GM10248 (cell line): ENCODE data around the gene SGMS1.

Experiments
- CTCF ChIA-PET: fragments of 300-600 bp; sonication (Branson Sonifier 250); formaldehyde crosslinking; extraction: SDS; loops from one replicate; lab custom pipeline; 2021; ENCODE audit warnings: antibody characterized with exemption; lab: Yijun Ruan, JAX
- POLR2A ChIA-PET: fragments of 350-650 bp; sonication (Branson Sonifier 250); formaldehyde crosslinking; extraction: SDS; loops from one replicate; lab custom pipeline; 2020; ENCODE audit warnings: antibody characterized with exemption; lab: Yijun Ruan, JAX
- DNase-seq: peaks from one replicate; pipeline ENCODE4 v3.0.0; 2012; ENCODE audit errors: extremely low spot score
- CTCF ChIP-seq: IDR thresholded peaks from 2 replicates; pipeline ENCODE4 v1.5.1; 2012; ENCODE audit warnings: mild to moderate bottlenecking, low read depth; ENCODE audit errors: extremely low read depth, missing control alignments, control extremely low read depth

Gene SGMS1

GRCh38 chr10:50326757-50327701 lies 296.7 kb downstream of the SGMS1 start:
- no peak for TF ChIP-seq CTCF
- DNase-seq, result no peak
- CTCF ChIA-PET, result interaction anchor here (0.7 to 5.4 kb wide), 10 partner anchors 10 to 297 kb away, joined by 3 to 43 read pairs (median 6); no protein-coding TSS in a partner anchor
- POLR2A ChIA-PET, result interaction anchor here (1.6 kb wide), 1 partner anchor 66 kb away, joined by 3 read pairs; no protein-coding TSS in a partner anchor

- ChIA-PET CTCF (interaction anchor here (0.7 to 5.4 kb wide), 11 partner anchors 9 to 298 kb away, joined by 3 to 43 read pairs (median 5); no protein-coding TSS in a partner anchor), POLR2A (interaction anchor here (1.6 kb wide), 1 partner anchor 65 kb away, joined by 3 read pairs; no protein-coding TSS in a partner anchor)
- no peak for TF ChIP-seq CTCF
- DNase-seq, result no peak
These were observed 297.6 kb downstream of the SGMS1 start for GRCh38 chr10:50326172-50326555.

- POLR2A ChIA-PET, result interaction anchor here (0.6 to 1.6 kb wide), 2 partner anchors 24 to 64 kb away, joined by 3 read pairs; no protein-coding TSS in a partner anchor
- DNase-seq, result peak; percentile 42
- no peak for TF ChIP-seq CTCF
- CTCF ChIA-PET, result interaction anchor here (1.1 to 5.4 kb wide), 10 partner anchors 8 to 299 kb away, joined by 3 to 43 read pairs (median 6); no protein-coding TSS in a partner anchor
These were observed 298.1 kb downstream of the SGMS1 start for GRCh38 chr10:50325449-50326171.

GRCh38 chr10:50324680-50325393 lies 298.9 kb downstream of the SGMS1 start:
- TF ChIP-seq CTCF, result no peak
- ChIA-PET POLR2A (interaction anchor here (0.6 kb wide), 1 partner anchor 23 kb away, joined by 3 read pairs; no protein-coding TSS in a partner anchor), CTCF (interaction anchor here (1.9 to 5.4 kb wide), 2 partner anchors 11 to 49 kb away, joined by 10 to 43 read pairs; no protein-coding TSS in a partner anchor)
- DNase-seq, result no peak

GRCh38 chr10:50324046-50324445 lies 299.7 kb downstream of the SGMS1 start:
- POLR2A ChIA-PET, result no interaction called here
- CTCF ChIA-PET, result interaction anchor here (1.3 to 5.4 kb wide), 2 partner anchors 11 to 173 kb away, joined by 3 to 43 read pairs; no protein-coding TSS in a partner anchor
- no peak for DNase-seq
- no peak for TF ChIP-seq CTCF
